GM12878 (cell line): ENCODE results near the gene FAM234B. TPM values are rescaled to one million over a fixed set of nuclear protein-coding genes. Genes with fewer than 3 reads are reported as not detected.

Experiments used
- ATAC-seq: fragments of 200-7000 bp; cut with Tn5 transposase; 3 replicates; pipeline ENCODE4 v1.9.1; 2020; ENCODE audit warnings: mild to moderate bottlenecking, moderate library complexity
- BruUV-seq: library from RNA; stranded (reverse); fragments of 400-500 nt; replicated peaks from 2 replicates; lab custom pipeline; 2021; lab: Mats Ljungman, UMichigan
- CTCF ChIA-PET: fragments of 300-600 bp; sonication (Branson Sonifier 250); formaldehyde crosslinking; extraction: SDS; loops from one replicate; lab custom pipeline; 2021; ENCODE audit warnings: inconsistent platforms; lab: Yijun Ruan, JAX
- POLR2A ChIA-PET: fragments of 350-600 bp; formaldehyde crosslinking; extraction: SDS; loops from one replicate; lab custom pipeline; 2021; ENCODE audit warnings: inconsistent platforms; lab: Charles Lee
- RAD21 ChIA-PET: fragments of 300-600 bp; sonication (Branson Sonifier 250); formaldehyde crosslinking; loops from one replicate; lab custom pipeline; 2023; ENCODE audit warnings: antibody characterized with exemption; ENCODE audit not compliant: unreplicated experiment; lab: Charles Lee
- SMC1A ChIA-PET: fragments of 300-600 bp; sonication (Branson Sonifier 250); formaldehyde crosslinking; loops from one replicate; lab custom pipeline; 2023; ENCODE audit not compliant: unreplicated experiment, uncharacterized antibody; lab: Charles Lee
- DNase-seq: peaks from one replicate; pipeline ENCODE4 v3.0.0-alpha.2; 2011; ENCODE audit warnings: low read depth, low spot score
- FAIRE-seq: peaks from 3 replicates; lab custom pipeline; 2011; peaks lifted over from hg19 to GRCh38; lab: Jason Lieb, UNC
- H2AFZ ChIP-seq: 2 replicates; pipeline ENCODE4 v1.6.0; 2011; ENCODE audit warnings: low read depth, low read length, control low read depth; ENCODE audit not compliant: control insufficient read depth
- H3K27ac ChIP-seq: 2 replicates; pipeline ENCODE4 v1.5.1; 2011; ENCODE audit warnings: control low read depth; ENCODE audit not compliant: control insufficient read depth, insufficient read depth
- H3K27me3 ChIP-seq, 2 experiments: replicated peaks in 1 of 2; 2 replicates each; pipeline versions ENCODE4 v1.6.0 to v1.6.1; 2011; ENCODE audit warnings: low read length in 1 of 2; ENCODE audit not compliant: control insufficient read depth in 2 of 2, insufficient read depth in 2 of 2
- H3K36me3 ChIP-seq, 2 experiments: 2 replicates each; pipeline ENCODE4 v1.5.1; 2011; ENCODE audit warnings: low read length in 1 of 2; ENCODE audit not compliant: control insufficient read depth in 2 of 2, insufficient read depth in 2 of 2
- H3K4me1 ChIP-seq: 2 replicates; pipeline ENCODE4 v1.6.1; 2011; ENCODE audit warnings: mild to moderate bottlenecking, low read length, moderate library complexity, mixed read lengths; ENCODE audit not compliant: control insufficient read depth, insufficient read depth
- H3K4me2 ChIP-seq: 2 replicates; pipeline ENCODE4 v1.6.0; 2011; ENCODE audit warnings: control low read depth; ENCODE audit not compliant: control insufficient read depth, insufficient read depth
- H3K4me3 ChIP-seq: fragments of 200-600 bp; sonication (generic); 2 replicates; pipeline ENCODE4 v1.5.1; 2016
- H3K79me2 ChIP-seq: 2 replicates; pipeline ENCODE4 v1.6.0; 2011; ENCODE audit warnings: low read length; ENCODE audit not compliant: control insufficient read depth, insufficient read depth
- H3K9ac ChIP-seq: 2 replicates; pipeline ENCODE4 v1.8.0; 2011; ENCODE audit warnings: low read length, control low read depth, mixed read lengths; ENCODE audit not compliant: control insufficient read depth, insufficient read depth
- H3K9me3 ChIP-seq: replicated peaks from 3 replicates; pipeline ENCODE4 v1.5.1; 2011; ENCODE audit warnings: mild to moderate bottlenecking, low read length; ENCODE audit not compliant: control insufficient read depth, insufficient read depth
- H4K20me1 ChIP-seq: 2 replicates; pipeline ENCODE4 v1.6.0; 2011; ENCODE audit not compliant: control insufficient read depth, insufficient read depth
- BRCA1 ChIP-seq: IDR thresholded peaks from 2 replicates; pipeline ENCODE4 v1.6.1; 2011; ENCODE audit warnings: low read depth, low read length, improper control_type of control experiment
- CHD1 ChIP-seq: IDR thresholded peaks from 2 replicates; pipeline ENCODE4 v1.6.1; 2012; ENCODE audit warnings: low read depth, low read length, improper control_type of control experiment
- CREB1 ChIP-seq: IDR thresholded peaks from 2 replicates; pipeline ENCODE4 v1.6.1; 2012; ENCODE audit warnings: low read depth, mild to moderate bottlenecking, inconsistent platforms
- JUNB ChIP-seq: IDR thresholded peaks from 2 replicates; pipeline ENCODE4 v1.6.1; 2016; ENCODE audit warnings: antibody characterized with exemption, mild to moderate bottlenecking
- MEF2B ChIP-seq: fragments of 450-650 bp; IDR thresholded peaks from 2 replicates; pipeline ENCODE4 v1.6.1; 2018; ENCODE audit warnings: mild to moderate bottlenecking, moderate library complexity; ENCODE audit not compliant: partially characterized antibody, poor library complexity, severe bottlenecking
- MTA3 ChIP-seq: IDR thresholded peaks from 2 replicates; pipeline ENCODE4 v1.6.1; 2012; ENCODE audit warnings: low read length, inconsistent platforms, borderline replicate concordance
- RFX5 ChIP-seq: IDR thresholded peaks from 2 replicates; pipeline ENCODE4 v1.6.1; 2011; ENCODE audit warnings: low read depth, low read length, improper control_type of control experiment
- SUPT20H ChIP-seq: IDR thresholded peaks from 2 replicates; pipeline ENCODE4 v1.6.1; 2011; ENCODE audit warnings: low read depth, mild to moderate bottlenecking, low read length, moderate library complexity, borderline replicate concordance; ENCODE audit not compliant: control insufficient read depth
- SUZ12 ChIP-seq: fragments of 200-600 bp; sonication (generic); IDR thresholded peaks from one replicate; pipeline ENCODE4 v1.6.1; 2018; ENCODE audit warnings: antibody characterized with exemption, mild to moderate bottlenecking; ENCODE audit not compliant: unreplicated experiment
- TCF12 ChIP-seq: IDR thresholded peaks from 2 replicates; pipeline ENCODE4 v1.6.1; 2011; ENCODE audit warnings: low read depth, mild to moderate bottlenecking, low read length
- TCF7 ChIP-seq: IDR thresholded peaks from 2 replicates; pipeline ENCODE4 v1.6.1; 2014; ENCODE audit warnings: antibody characterized with exemption, borderline replicate concordance
- ZNF217 ChIP-seq: fragments of 450-650 bp; IDR thresholded peaks from 2 replicates; pipeline ENCODE4 v1.6.1; 2017; ENCODE audit warnings: antibody characterized with exemption, mild to moderate bottlenecking
- WGBS: methylation state at CpG from one replicate; pipeline ENCODE4 v1.1.6; 2016; ENCODE audit warnings: low lambda C conversion rate; ENCODE audit not compliant: insufficient replicate concordance, insufficient coverage; ENCODE audit errors: missing lambda C conversion rate; 5-methylcytosine and 5-hydroxymethylcytosine counted together
- in situ Hi-C: fragments of 300-500 bp; cut with MboI; formaldehyde crosslinking; loops from 9 replicates; pipeline ENCODE4 v1.14.3; 2018; ENCODE audit warnings: mixed read lengths
- intact Hi-C: fragments of 100-400 bp; cut with micrococcal nuclease; formaldehyde crosslinking; loops from one replicate; pipeline ENCODE4 v1.14.2; 2022; ENCODE audit not compliant: unreplicated experiment
- polyA plus RNA-seq, 11 experiments: library from polyadenylated mRNA; depleted of rRNA in 4 of 11; unstranded in 6 of 11; stranded (reverse) in 5 of 11; fragments of >200 nt; fragmentation: Nextera tagmentation in 4 of 11; fragmentation: Illumina TruSeq in 1 of 11; extraction: Ambion mirVana in 4 of 11; extraction: Trizol in 1 of 11; gene quantifications; 1 replicate in 1 of 11; 2 replicates in 10 of 11; pipeline versions ENCODE4 v1.2.1 to v1.2.3, GENCODE V29; 2011 to 2016; ENCODE audit warnings: inconsistent platforms in 2 of 11, missing spikeins in 2 of 11, low read depth in 1 of 11
- total RNA-seq, 4 experiments: library from RNA; depleted of rRNA in 3 of 4; stranded (reverse); fragments of >200 nt in 3 of 4; fragmentation: Illumina TruSeq in 1 of 4; extraction: Trizol in 1 of 4; gene quantifications; 2 replicates each; pipeline versions ENCODE4 v1.2.1 to v1.2.3, GENCODE V29; 2013 to 2021
- TF ChIP-seq, protein P1 (sequence below): fragments of 450-650 bp; formaldehyde crosslinking; IDR thresholded peaks from 2 replicates; pipeline ENCODE4 v1.4.0; 2022; ENCODE audit warnings: mild to moderate bottlenecking, moderate library complexity
- TF ChIP-seq, protein P2 (sequence below): fragments of 450-650 bp; IDR thresholded peaks from 2 replicates; pipeline ENCODE4 v1.6.1; 2016; ENCODE audit warnings: mild to moderate bottlenecking, moderate library complexity, borderline replicate concordance
- TF ChIP-seq, protein P3 (sequence below): fragments of 450-650 bp; IDR thresholded peaks from 2 replicates; pipeline ENCODE4 v1.6.1; 2017; ENCODE audit warnings: antibody characterized with exemption, mild to moderate bottlenecking, moderate library complexity

Gene FAM234B
- total and polyA plus RNA-seq, 10 of the 15 experiments (the other 5 are each of a cell fraction or from before 2014, with no cell fraction given) = 0.09 to 2.8 (median 0.18) TPM

DNA sequence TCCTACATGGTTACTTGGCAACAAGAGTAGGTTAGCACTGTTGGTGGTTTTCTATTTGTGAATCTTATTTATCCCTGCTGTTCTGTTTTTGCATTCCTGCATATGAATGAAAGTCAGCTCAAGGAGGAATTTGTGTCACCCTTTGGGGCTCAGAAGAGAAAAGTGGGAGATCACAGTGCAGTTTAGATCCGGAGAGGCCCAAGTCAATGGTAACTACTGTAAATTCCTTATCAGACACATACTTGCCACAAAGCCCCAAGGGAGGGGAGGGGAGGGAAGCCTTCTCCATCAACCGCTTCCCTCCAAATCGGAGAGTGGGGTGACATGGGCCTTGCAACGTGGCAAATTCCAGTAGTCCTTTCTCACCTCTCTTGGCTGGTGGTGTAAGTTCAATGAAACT lies 44.3 kb downstream of the FAM234B start:
- SMC1A ChIA-PET = interaction anchor here (1.2 kb wide), 1 partner anchor 22 kb away, joined by 3 read pairs; no protein-coding TSS in a partner anchor
- Histone ChIP-seq H3K36me3 (no peaks in the 10 kb centered on the region), H3K9ac (no peak overlapping the region), H2AFZ (no peak overlapping the region), H3K79me2 (no peaks in the 10 kb centered on the region), H3K4me2 (no peak overlapping the region), H3K4me3 (no peak overlapping the region), H3K9me3 (no peaks in the 10 kb centered on the region; the same call in 2 of the 3 replicates), H4K20me1 (no peaks in the 10 kb centered on the region), H3K4me1 (peaks cover 13% of the 10 kb centered on the region), H3K27ac (no peak overlapping the region), H3K27me3 (no peaks in the 10 kb centered on the region; a peak in 1 of 4 replicates)
- in situ Hi-C loops = no loop called here
- intact Hi-C loops = no loop called here
- RAD21 ChIA-PET = no interaction called here
- WGBS = 44% methylated on average over 4 of the region's 4 CpGs
- TF ChIP-seq SUZ12 (no peak), MEF2B (no peak), CREB1 (no peak), TCF7 (no peak), JUNB (no peak), ZNF217 (no peak), TCF12 (no peak), BRCA1 (no peak), SUPT20H (no peak), CHD1 (no peak), RFX5 (no peak), MTA3 (no peak)
- TF ChIP-seq, protein P1, sequence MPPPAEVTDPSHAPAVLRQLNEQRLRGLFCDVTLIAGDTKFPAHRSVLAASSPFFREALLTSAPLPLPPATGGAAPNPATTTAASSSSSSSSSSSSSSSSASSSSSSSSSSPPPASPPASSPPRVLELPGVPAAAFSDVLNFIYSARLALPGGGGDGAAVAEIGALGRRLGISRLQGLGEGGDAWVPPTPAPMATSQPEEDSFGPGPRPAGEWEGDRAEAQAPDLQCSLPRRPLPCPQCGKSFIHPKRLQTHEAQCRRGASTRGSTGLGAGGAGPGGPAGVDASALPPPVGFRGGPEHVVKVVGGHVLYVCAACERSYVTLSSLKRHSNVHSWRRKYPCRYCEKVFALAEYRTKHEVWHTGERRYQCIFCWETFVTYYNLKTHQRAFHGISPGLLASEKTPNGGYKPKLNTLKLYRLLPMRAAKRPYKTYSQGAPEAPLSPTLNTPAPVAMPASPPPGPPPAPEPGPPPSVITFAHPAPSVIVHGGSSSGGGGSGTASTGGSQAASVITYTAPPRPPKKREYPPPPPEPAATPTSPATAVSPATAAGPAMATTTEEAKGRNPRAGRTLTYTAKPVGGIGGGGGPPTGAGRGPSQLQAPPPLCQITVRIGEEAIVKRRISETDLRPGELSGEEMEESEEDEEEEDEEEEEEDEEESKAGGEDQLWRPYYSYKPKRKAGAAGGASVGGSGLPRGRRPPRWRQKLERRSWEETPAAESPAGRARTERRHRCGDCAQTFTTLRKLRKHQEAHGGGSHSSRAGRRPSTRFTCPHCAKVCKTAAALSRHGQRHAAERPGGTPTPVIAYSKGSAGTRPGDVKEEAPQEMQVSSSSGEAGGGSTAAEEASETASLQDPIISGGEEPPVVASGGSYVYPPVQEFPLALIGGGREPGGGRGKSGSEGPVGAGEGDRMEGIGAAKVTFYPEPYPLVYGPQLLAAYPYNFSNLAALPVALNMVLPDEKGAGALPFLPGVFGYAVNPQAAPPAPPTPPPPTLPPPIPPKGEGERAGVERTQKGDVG = no peak
- TF ChIP-seq, protein P2, sequence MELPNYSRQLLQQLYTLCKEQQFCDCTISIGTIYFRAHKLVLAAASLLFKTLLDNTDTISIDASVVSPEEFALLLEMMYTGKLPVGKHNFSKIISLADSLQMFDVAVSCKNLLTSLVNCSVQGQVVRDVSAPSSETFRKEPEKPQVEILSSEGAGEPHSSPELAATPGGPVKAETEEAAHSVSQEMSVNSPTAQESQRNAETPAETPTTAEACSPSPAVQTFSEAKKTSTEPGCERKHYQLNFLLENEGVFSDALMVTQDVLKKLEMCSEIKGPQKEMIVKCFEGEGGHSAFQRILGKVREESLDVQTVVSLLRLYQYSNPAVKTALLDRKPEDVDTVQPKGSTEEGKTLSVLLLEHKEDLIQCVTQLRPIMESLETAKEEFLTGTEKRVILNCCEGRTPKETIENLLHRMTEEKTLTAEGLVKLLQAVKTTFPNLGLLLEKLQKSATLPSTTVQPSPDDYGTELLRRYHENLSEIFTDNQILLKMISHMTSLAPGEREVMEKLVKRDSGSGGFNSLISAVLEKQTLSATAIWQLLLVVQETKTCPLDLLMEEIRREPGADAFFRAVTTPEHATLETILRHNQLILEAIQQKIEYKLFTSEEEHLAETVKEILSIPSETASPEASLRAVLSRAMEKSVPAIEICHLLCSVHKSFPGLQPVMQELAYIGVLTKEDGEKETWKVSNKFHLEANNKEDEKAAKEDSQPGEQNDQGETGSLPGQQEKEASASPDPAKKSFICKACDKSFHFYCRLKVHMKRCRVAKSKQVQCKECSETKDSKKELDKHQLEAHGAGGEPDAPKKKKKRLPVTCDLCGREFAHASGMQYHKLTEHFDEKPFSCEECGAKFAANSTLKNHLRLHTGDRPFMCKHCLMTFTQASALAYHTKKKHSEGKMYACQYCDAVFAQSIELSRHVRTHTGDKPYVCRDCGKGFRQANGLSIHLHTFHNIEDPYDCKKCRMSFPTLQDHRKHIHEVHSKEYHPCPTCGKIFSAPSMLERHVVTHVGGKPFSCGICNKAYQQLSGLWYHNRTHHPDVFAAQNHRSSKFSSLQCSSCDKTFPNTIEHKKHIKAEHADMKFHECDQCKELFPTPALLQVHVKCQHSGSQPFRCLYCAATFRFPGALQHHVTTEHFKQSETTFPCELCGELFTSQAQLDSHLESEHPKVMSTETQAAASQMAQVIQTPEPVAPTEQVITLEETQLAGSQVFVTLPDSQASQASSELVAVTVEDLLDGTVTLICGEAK = no peak
- TF ChIP-seq, protein P3, sequence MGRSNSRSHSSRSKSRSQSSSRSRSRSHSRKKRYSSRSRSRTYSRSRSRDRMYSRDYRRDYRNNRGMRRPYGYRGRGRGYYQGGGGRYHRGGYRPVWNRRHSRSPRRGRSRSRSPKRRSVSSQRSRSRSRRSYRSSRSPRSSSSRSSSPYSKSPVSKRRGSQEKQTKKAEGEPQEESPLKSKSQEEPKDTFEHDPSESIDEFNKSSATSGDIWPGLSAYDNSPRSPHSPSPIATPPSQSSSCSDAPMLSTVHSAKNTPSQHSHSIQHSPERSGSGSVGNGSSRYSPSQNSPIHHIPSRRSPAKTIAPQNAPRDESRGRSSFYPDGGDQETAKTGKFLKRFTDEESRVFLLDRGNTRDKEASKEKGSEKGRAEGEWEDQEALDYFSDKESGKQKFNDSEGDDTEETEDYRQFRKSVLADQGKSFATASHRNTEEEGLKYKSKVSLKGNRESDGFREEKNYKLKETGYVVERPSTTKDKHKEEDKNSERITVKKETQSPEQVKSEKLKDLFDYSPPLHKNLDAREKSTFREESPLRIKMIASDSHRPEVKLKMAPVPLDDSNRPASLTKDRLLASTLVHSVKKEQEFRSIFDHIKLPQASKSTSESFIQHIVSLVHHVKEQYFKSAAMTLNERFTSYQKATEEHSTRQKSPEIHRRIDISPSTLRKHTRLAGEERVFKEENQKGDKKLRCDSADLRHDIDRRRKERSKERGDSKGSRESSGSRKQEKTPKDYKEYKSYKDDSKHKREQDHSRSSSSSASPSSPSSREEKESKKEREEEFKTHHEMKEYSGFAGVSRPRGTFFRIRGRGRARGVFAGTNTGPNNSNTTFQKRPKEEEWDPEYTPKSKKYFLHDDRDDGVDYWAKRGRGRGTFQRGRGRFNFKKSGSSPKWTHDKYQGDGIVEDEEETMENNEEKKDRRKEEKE = no peak
- BruUV-seq = no TSS peak
- POLR2A ChIA-PET = no interaction called here
- ATAC-seq (no peak), DNase-seq (no peak), FAIRE-seq (no peak)
- CTCF ChIA-PET = no interaction called here
